ENCODE measurements around the gene GSTO2.
"Not testable (repeated sequence)": the region's sequence is repeated elsewhere in the genome, so short reads cannot be mapped to it uniquely, and the experiment has no call there.

GSTO2 gene

GRCh38 chr10:104247513-104248146, 21.4 kb upstream of the GSTO2 start:
- H3K27ac Mint-ChIP-seq = no peak overlapping the region
- H3K4me1 Mint-ChIP-seq = no peaks in the 10 kb centered on the region
- H3K4me3 Mint-ChIP-seq = no peak overlapping the region
- H3K9me3 Mint-ChIP-seq = no peaks in the 10 kb centered on the region
- ATAC-seq = no peak
- H3K27me3 Mint-ChIP-seq = peaks cover 15% of the 10 kb centered on the region
- H3K36me3 Mint-ChIP-seq = no peaks in the 10 kb centered on the region

GRCh38 chr10:104248931-104249330, 20.1 kb upstream of the GSTO2 start:
- not testable (repeated sequence) for H3K27ac Mint-ChIP-seq

GRCh38 chr10:104250371-104250770, 18.6 kb upstream of the GSTO2 start:
- H3K27ac Mint-ChIP-seq = no peak overlapping the region

More at GRCh38 chr10:104248931-104249330, 20.1 kb upstream of the GSTO2 start:
- not testable (repeated sequence) for H3K36me3 Mint-ChIP-seq, ATAC-seq, H3K4me3 Mint-ChIP-seq, H3K9me3 Mint-ChIP-seq, H3K27me3 Mint-ChIP-seq, H3K4me1 Mint-ChIP-seq

GRCh38 chr10:104251443-104251842, 17.5 kb upstream of the GSTO2 start:
- no peak overlapping the region for H3K4me3 Mint-ChIP-seq
- no peak for ATAC-seq
- H3K9me3 Mint-ChIP-seq = no peaks in the 10 kb centered on the region
- no peaks in the 10 kb centered on the region for H3K36me3 Mint-ChIP-seq
- H3K4me1 Mint-ChIP-seq = peaks cover 25% of the 10 kb centered on the region
- no peaks in the 10 kb centered on the region for H3K27me3 Mint-ChIP-seq
- no peak overlapping the region for H3K27ac Mint-ChIP-seq

More at GRCh38 chr10:104250371-104250770, 18.6 kb upstream of the GSTO2 start:
- Mint-ChIP-seq H3K36me3 (no peaks in the 10 kb centered on the region), H3K4me3 (no peak overlapping the region), H3K27me3 (no peaks in the 10 kb centered on the region), H3K9me3 (no peaks in the 10 kb centered on the region), H3K4me1 (peaks cover 14% of the 10 kb centered on the region)
- ATAC-seq = no peak

- no peak for ATAC-seq
- Mint-ChIP-seq H3K9me3 (no peaks in the 10 kb centered on the region), H3K27ac (no peak overlapping the region), H3K36me3 (no peaks in the 10 kb centered on the region), H3K4me3 (no peak overlapping the region), H3K4me1 (peaks cover 26% of the 10 kb centered on the region), H3K27me3 (no peaks in the 10 kb centered on the region)
Observed at GRCh38 chr10:104252368-104252767, 16.6 kb upstream of the GSTO2 start.

GRCh38 chr10:104253106-104253505, 15.9 kb upstream of the GSTO2 start:
- peak overlapping the region; percentile 24 for H3K4me3 Mint-ChIP-seq
- H3K36me3 Mint-ChIP-seq = peaks cover 4% of the 10 kb centered on the region
- H3K27ac Mint-ChIP-seq = peak overlapping the region; percentile 81
- peaks cover 30% of the 10 kb centered on the region for H3K4me1 Mint-ChIP-seq
- ATAC-seq = no peak
- H3K9me3 Mint-ChIP-seq = no peaks in the 10 kb centered on the region
- no peaks in the 10 kb centered on the region for H3K27me3 Mint-ChIP-seq

GRCh38 chr10:104253606-104254410, 15.2 kb upstream of the GSTO2 start:
- H3K27me3 Mint-ChIP-seq = no peaks in the 10 kb centered on the region
- peaks cover 37% of the 10 kb centered on the region for H3K4me1 Mint-ChIP-seq
- peak overlapping the region; percentile 85 for H3K4me3 Mint-ChIP-seq
- H3K9me3 Mint-ChIP-seq = no peaks in the 10 kb centered on the region
- peak overlapping the region; percentile 81 for H3K27ac Mint-ChIP-seq
- peaks cover 11% of the 10 kb centered on the region for H3K36me3 Mint-ChIP-seq
- no peak for ATAC-seq

- Mint-ChIP-seq H3K4me1 (peaks cover 46% of the 10 kb centered on the region), H3K4me3 (peak within 1 kb of the TSS; percentile 85), H3K27me3 (no peaks in the 10 kb centered on the region), H3K27ac (peak within 1 kb of the TSS; percentile 81), H3K36me3 (peaks cover 19% of the 10 kb centered on the region), H3K9me3 (no peaks in the 10 kb centered on the region)
- peak; percentile 83 for ATAC-seq
Observed at GRCh38 chr10:104254493-104255310, 14.3 kb upstream of the GSTO2 start, which contains the start of gene GSTO1. Gene GSTO1 (plus strand): TSS chr10:104254892. CDS start chr10:104254929, 37 bp downstream.

GRCh38 chr10:104255311-104255981, 13.5 kb upstream of the GSTO2 start:
- H3K4me1 Mint-ChIP-seq = peaks cover 54% of the 10 kb centered on the region
- peaks cover 26% of the 10 kb centered on the region for H3K36me3 Mint-ChIP-seq
- peak; percentile 63 for ATAC-seq

GRCh38 chr10:104256335-104256961, 12.5 kb upstream of the GSTO2 start:
- no peak for ATAC-seq
- H3K27ac Mint-ChIP-seq = peak overlapping the region; percentile 81
- H3K27me3 Mint-ChIP-seq = no peaks in the 10 kb centered on the region
- H3K36me3 Mint-ChIP-seq = peaks cover 36% of the 10 kb centered on the region
- no peaks in the 10 kb centered on the region for H3K9me3 Mint-ChIP-seq
- peaks cover 64% of the 10 kb centered on the region for H3K4me1 Mint-ChIP-seq
- peak overlapping the region; percentile 43 for H3K4me3 Mint-ChIP-seq

More at GRCh38 chr10:104255311-104255981, 13.5 kb upstream of the GSTO2 start:
- H3K4me3 Mint-ChIP-seq = peak overlapping the region; percentile 85
- peak overlapping the region; percentile 81 for H3K27ac Mint-ChIP-seq
- no peaks in the 10 kb centered on the region for H3K9me3 Mint-ChIP-seq
- no peaks in the 10 kb centered on the region for H3K27me3 Mint-ChIP-seq

GRCh38 chr10:104257235-104257634, 11.7 kb upstream of the GSTO2 start:
- no peak overlapping the region for H3K4me3 Mint-ChIP-seq
- no peak overlapping the region for H3K27ac Mint-ChIP-seq
- peaks cover 39% of the 10 kb centered on the region for H3K36me3 Mint-ChIP-seq
- no peaks in the 10 kb centered on the region for H3K9me3 Mint-ChIP-seq
- no peak for ATAC-seq
- no peaks in the 10 kb centered on the region for H3K27me3 Mint-ChIP-seq
- H3K4me1 Mint-ChIP-seq = peaks cover 67% of the 10 kb centered on the region

GRCh38 chr10:104258209-104258608, 10.8 kb upstream of the GSTO2 start:
- H3K36me3 Mint-ChIP-seq = peaks cover 39% of the 10 kb centered on the region
- H3K4me1 Mint-ChIP-seq = peaks cover 67% of the 10 kb centered on the region
- no peaks in the 10 kb centered on the region for H3K9me3 Mint-ChIP-seq
- no peak overlapping the region for H3K27ac Mint-ChIP-seq
- H3K27me3 Mint-ChIP-seq = no peaks in the 10 kb centered on the region
- H3K4me3 Mint-ChIP-seq = no peak overlapping the region
- ATAC-seq = no peak

- Mint-ChIP-seq H3K27ac (peak overlapping the region; percentile 76), H3K4me1 (peaks cover 65% of the 10 kb centered on the region), H3K9me3 (no peaks in the 10 kb centered on the region), H3K27me3 (no peaks in the 10 kb centered on the region), H3K4me3 (no peak overlapping the region), H3K36me3 (peaks cover 46% of the 10 kb centered on the region)
- no peak for ATAC-seq
Observed at GRCh38 chr10:104259456-104259855, 9.5 kb upstream of the GSTO2 start.

- ATAC-seq = no peak
- no peaks in the 10 kb centered on the region for H3K27me3 Mint-ChIP-seq
- peaks cover 49% of the 10 kb centered on the region for H3K36me3 Mint-ChIP-seq
- peaks cover 66% of the 10 kb centered on the region for H3K4me1 Mint-ChIP-seq
- H3K4me3 Mint-ChIP-seq = peak overlapping the region; percentile 1
- H3K9me3 Mint-ChIP-seq = no peaks in the 10 kb centered on the region
- peak overlapping the region; percentile 76 for H3K27ac Mint-ChIP-seq
Observed at GRCh38 chr10:104259999-104260774, 8.8 kb upstream of the GSTO2 start.
